Astrocyte of the cerebellum (primary cell): ENCODE data around the gene KHNYN.

ENCODE experiments used
- DNase-seq: peaks from one replicate; pipeline ENCODE4 v3.0.0-alpha.2; 2011; ENCODE audit warnings: low read depth
- H3K4me3 ChIP-seq: 2 replicates; pipeline ENCODE4 v1.5.1; 2011; ENCODE audit warnings: mild to moderate bottlenecking, low read depth, low read length, moderate library complexity
- in situ Hi-C: cut with HindIII; loops from 2 replicates; pipeline ENCODE4 v1.10.0; 2017; ENCODE audit warnings: low sequenced_read_pairs
- TF ChIP-seq, protein P1 (sequence below): IDR thresholded peaks from 2 replicates; pipeline ENCODE4 v1.5.1; 2012; ENCODE audit warnings: low read length, low read depth, moderate library complexity, mild to moderate bottlenecking; ENCODE audit errors: missing control alignments

KHNYN gene

GRCh38 chr14:24422694-24423601, 6.8 kb upstream of the KHNYN start:
- in situ Hi-C loops, result no loop called here
- TF ChIP-seq, protein P1, sequence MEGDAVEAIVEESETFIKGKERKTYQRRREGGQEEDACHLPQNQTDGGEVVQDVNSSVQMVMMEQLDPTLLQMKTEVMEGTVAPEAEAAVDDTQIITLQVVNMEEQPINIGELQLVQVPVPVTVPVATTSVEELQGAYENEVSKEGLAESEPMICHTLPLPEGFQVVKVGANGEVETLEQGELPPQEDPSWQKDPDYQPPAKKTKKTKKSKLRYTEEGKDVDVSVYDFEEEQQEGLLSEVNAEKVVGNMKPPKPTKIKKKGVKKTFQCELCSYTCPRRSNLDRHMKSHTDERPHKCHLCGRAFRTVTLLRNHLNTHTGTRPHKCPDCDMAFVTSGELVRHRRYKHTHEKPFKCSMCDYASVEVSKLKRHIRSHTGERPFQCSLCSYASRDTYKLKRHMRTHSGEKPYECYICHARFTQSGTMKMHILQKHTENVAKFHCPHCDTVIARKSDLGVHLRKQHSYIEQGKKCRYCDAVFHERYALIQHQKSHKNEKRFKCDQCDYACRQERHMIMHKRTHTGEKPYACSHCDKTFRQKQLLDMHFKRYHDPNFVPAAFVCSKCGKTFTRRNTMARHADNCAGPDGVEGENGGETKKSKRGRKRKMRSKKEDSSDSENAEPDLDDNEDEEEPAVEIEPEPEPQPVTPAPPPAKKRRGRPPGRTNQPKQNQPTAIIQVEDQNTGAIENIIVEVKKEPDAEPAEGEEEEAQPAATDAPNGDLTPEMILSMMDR, result no peak
- H3K4me3 ChIP-seq, result no peak overlapping the region
- no peak for DNase-seq

- no peak for DNase-seq
- H3K4me3 ChIP-seq, result no peak overlapping the region
- in situ Hi-C loops, result no loop called here
- TF ChIP-seq, protein P1, result no peak
These were observed 4.0 kb upstream of the KHNYN start for GRCh38 chr14:24425704-24426103.

GRCh38 chr14:24426150-24426911, 3.4 kb upstream of the KHNYN start:
- DNase-seq, result no peak
- no peak overlapping the region for H3K4me3 ChIP-seq
- TF ChIP-seq, protein P1, result no peak
- in situ Hi-C loops, result no loop called here

DNA sequence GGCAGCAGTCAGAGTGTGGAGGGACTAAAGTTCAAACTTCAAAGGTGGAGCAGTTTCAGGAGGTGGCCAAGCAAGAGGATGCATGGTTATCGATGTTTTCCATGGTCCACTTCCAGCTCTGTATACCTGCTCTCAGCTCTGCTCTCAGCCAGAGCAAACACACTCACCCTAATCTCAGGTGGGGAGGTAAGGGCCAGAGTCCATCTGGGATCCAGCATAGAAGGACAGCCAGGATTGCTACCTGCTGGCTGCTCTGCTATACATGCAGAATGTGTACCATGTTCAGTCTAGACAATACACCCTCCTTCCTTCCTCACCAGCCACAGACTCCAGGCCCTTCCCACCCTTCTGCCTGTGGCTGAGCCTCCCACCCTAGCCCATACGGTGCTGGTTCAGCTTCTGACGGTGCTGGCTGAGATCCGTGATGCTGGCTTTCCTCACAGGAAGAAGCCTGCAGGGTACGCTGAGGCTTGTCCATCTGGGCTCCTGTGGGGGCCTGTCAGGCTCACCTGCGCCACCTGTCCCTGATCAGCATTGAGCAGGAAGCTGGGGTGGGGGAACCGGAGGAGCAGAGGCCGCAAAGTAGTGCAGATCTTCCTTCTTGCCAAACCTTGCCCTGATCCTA, 2.7 kb upstream of the KHNYN start:
- in situ Hi-C loops, result no loop called here
- TF ChIP-seq, protein P1, result no peak
- DNase-seq, result no peak
- no peak overlapping the region for H3K4me3 ChIP-seq

- no peak overlapping the region for H3K4me3 ChIP-seq
- no peak for DNase-seq
- TF ChIP-seq, protein P1, result no peak
- in situ Hi-C loops, result no loop called here
These were observed 1.9 kb upstream of the KHNYN start for GRCh38 chr14:24427537-24428508.
